AG10803 (cell line): ENCODE data around the gene COX7B2.

ENCODE experiments used
- DNase-seq: peaks from one replicate; pipeline ENCODE4 v3.0.0; 2010; ENCODE audit warnings: low read depth
- H3K4me3 ChIP-seq: 2 replicates; pipeline ENCODE4 v1.5.1; 2011; ENCODE audit warnings: mild to moderate bottlenecking, low read length, control low read depth
- CTCF ChIP-seq: conservative IDR thresholded peaks from 2 replicates; pipeline ENCODE4 v1.5.1; 2011; ENCODE audit warnings: mild to moderate bottlenecking, low read length, control low read depth, inconsistent platforms

The COX7B2 gene

GRCh38 chr4:46698891-46699290 lies 210.2 kb downstream of the COX7B2 start:
- no peak for DNase-seq
- no peak for TF ChIP-seq CTCF
- H3K4me3 ChIP-seq: no peak overlapping the region
